ES-I3 (cell line): Measurements from ENCODE around the gene COL25A1.
"Not testable (repeated sequence)": the region's sequence is repeated elsewhere in the genome, so short reads cannot be mapped to it uniquely, and the experiment has no call there.

Source experiments
- H3K36me3 ChIP-seq: 2 replicates; pipeline ENCODE4 v1.6.1; 2013; ENCODE audit warnings: mild to moderate bottlenecking, low read length, control low read depth, moderate library complexity; ENCODE audit not compliant: insufficient read depth
- H3K4me1 ChIP-seq: 2 replicates; pipeline ENCODE4 v1.6.1; 2013; ENCODE audit warnings: mild to moderate bottlenecking, control low read depth, low read length; ENCODE audit not compliant: insufficient read depth
- H3K9ac ChIP-seq: 2 replicates; pipeline ENCODE4 v1.6.1; 2013; ENCODE audit warnings: low read depth, mild to moderate bottlenecking, low read length, moderate library complexity
- H3K9me3 ChIP-seq: 2 replicates; pipeline ENCODE4 v1.6.1; 2013; ENCODE audit warnings: mild to moderate bottlenecking, low read length, moderate library complexity; ENCODE audit not compliant: control insufficient read depth, insufficient read depth

COL25A1 gene

GRCh38 chr4:108943976-108944591, 358.4 kb downstream of the COL25A1 start:
- Histone ChIP-seq H3K36me3 (no peaks in the 10 kb centered on the region), H3K9me3 (no peaks in the 10 kb centered on the region), H3K4me1 (0 out of 2 replicates have a peak, but pooled peaks cover 9% of the 10 kb centered on the region), H3K9ac (no peak overlapping the region)

DNA sequence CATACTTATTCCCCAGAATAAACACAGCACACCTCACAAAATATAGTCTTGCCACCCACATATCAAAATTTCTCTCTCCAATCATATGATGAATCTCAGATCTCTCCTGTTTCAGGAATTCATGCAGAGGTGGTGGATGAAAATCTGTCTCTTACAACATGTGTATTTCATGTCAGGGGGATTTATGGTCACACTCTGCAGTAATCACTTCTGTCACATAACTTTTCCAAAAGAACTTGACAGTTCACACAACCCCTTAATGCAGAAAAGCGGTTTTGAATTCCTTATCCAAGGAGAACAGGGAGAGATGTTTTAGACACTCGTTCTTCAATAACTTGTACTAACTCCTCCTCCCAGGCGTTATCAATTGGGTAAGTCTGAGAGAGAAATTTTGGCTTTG, 359.1 kb downstream of the COL25A1 start:
- no peaks in the 10 kb centered on the region for H3K9me3 ChIP-seq
- no peaks in the 10 kb centered on the region for H3K36me3 ChIP-seq
- H3K4me1 ChIP-seq, result 0 out of 2 replicates have a peak, but pooled peaks cover 9% of the 10 kb centered on the region
- no peak overlapping the region for H3K9ac ChIP-seq

DNA sequence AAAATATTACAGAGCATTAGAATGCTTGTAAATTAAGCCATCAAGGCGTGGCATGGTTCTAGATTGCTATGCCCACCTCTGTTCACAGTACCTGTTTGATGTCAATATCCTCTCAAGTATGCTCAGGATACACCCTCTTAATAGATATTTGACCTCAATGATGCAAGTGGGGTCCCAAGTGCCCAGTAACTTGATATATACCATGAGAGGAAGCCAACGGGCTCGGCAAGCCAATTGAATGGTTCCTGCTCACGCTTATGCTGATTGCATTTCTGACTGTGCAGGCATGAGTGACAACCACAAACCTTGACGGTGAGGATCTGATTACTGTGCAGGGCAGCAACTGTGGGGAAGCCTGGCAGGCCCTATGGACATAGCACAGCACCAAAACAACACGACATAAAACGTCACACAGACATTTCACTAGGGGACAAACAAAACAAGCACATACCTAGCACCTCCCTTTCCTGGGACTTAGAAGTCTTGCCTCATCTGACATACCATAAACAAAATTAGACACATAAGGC, 360.5 kb downstream of the COL25A1 start:
- Histone ChIP-seq H3K9me3 (no peaks in the 10 kb centered on the region), H3K4me1 (0 out of 2 replicates have a peak, but pooled peaks cover 9% of the 10 kb centered on the region), H3K9ac (no peak overlapping the region), H3K36me3 (no peaks in the 10 kb centered on the region)

- Histone ChIP-seq H3K9me3 (no peaks in the 10 kb centered on the region), H3K9ac (no peak overlapping the region), H3K4me1 (0 out of 2 replicates have a peak, but pooled peaks cover 9% of the 10 kb centered on the region), H3K36me3 (no peaks in the 10 kb centered on the region)
Observed at GRCh38 chr4:108940634-108941033, 361.8 kb downstream of the COL25A1 start.

GRCh38 chr4:108940149-108940548, 362.3 kb downstream of the COL25A1 start:
- no peak overlapping the region for H3K9ac ChIP-seq
- no peaks in the 10 kb centered on the region for H3K36me3 ChIP-seq
- no peaks in the 10 kb centered on the region for H3K9me3 ChIP-seq
- H3K4me1 ChIP-seq, result 0 out of 2 replicates have a peak, but pooled peaks cover 9% of the 10 kb centered on the region

DNA sequence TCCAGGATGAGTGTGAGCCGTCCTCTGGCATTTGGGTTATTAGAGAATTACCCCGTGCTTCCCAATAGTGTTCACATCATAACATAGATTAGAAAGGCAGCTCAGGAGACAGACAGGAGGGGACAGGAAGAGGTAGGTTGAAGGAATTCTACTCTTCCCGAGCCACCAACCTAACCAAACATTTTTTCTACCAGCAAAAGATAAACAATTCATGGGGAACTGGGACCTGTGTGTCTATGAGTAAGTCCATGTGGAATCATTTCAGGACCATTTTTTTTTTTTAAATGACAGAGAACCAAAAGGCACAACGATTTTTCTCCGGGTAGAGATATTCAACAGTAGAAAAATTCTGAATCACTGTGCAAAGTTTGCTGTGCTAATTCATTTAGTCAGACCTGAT, 365.4 kb downstream of the COL25A1 start:
- Histone ChIP-seq H3K4me1 (0 out of 2 replicates have a peak, but pooled peaks cover 9% of the 10 kb centered on the region), H3K36me3 (no peaks in the 10 kb centered on the region), H3K9ac (no peak overlapping the region), H3K9me3 (no peaks in the 10 kb centered on the region)

- not testable (repeated sequence) for H3K9ac ChIP-seq, H3K36me3 ChIP-seq, H3K4me1 ChIP-seq, H3K9me3 ChIP-seq
Observed at GRCh38 chr4:108933925-108934324, 368.5 kb downstream of the COL25A1 start.

GRCh38 chr4:108933046-108933445, 369.4 kb downstream of the COL25A1 start:
- Histone ChIP-seq H3K9me3 (no peaks in the 10 kb centered on the region), H3K36me3 (no peaks in the 10 kb centered on the region), H3K4me1 (no peaks in the 10 kb centered on the region; the same call in 1 of the 2 replicates), H3K9ac (no peak overlapping the region)

DNA sequence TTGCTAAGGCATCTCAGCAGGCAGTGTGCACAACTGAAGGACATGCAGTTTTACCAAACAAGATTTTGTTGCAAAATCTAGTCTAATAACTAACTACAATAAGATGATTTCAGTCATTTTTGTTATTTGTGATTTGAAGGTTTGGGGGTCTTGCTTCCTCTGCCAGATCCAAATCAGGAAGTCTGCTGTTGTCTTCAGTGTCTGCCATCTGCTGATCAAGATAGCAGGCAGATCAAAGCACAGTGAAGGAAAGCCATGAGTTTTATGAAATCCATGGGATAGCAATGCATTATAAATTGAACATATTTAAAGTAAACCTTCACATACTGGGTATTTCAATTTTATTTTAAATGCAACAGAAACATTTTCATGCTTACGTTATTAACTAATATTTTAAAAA, 370.5 kb downstream of the COL25A1 start:
- Histone ChIP-seq H3K9ac (no peak overlapping the region), H3K9me3 (no peaks in the 10 kb centered on the region), H3K36me3 (no peaks in the 10 kb centered on the region), H3K4me1 (no peaks in the 10 kb centered on the region; the same call in 1 of the 2 replicates)

DNA sequence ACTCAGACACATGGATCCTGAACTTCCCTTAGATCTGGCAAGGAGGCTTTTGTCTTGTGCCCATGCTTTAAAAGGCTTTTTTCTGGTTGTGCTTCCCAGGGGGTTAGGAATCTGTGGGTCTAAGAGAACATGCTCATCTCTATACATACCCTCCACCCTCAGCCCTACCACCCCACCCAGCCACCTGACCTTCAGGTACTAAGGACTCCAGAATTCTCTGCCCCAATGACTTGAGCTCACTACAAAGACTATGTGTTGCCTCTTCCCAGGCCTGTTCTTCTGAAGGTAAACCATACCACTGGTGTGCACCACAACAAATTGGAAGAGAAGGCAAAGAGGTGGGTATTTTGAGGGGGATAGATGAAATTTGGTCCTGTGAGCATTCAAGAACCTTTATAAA, 372.3 kb downstream of the COL25A1 start:
- Histone ChIP-seq H3K4me1 (peaks cover 5% of the 10 kb centered on the region; the same call in 1 of the 2 replicates), H3K9ac (no peak overlapping the region), H3K9me3 (no peaks in the 10 kb centered on the region)

GRCh38 chr4:108926781-108927180, 375.7 kb downstream of the COL25A1 start:
- H3K9me3 ChIP-seq, result no peaks in the 10 kb centered on the region
- no peak overlapping the region for H3K9ac ChIP-seq
- peaks cover 8% of the 10 kb centered on the region; the same call in 1 of the 2 replicates for H3K4me1 ChIP-seq
- H3K36me3 ChIP-seq, result no peaks in the 10 kb centered on the region

More for the DNA sequence above, 372.3 kb downstream of the COL25A1 start:
- H3K36me3 ChIP-seq, result no peaks in the 10 kb centered on the region

DNA sequence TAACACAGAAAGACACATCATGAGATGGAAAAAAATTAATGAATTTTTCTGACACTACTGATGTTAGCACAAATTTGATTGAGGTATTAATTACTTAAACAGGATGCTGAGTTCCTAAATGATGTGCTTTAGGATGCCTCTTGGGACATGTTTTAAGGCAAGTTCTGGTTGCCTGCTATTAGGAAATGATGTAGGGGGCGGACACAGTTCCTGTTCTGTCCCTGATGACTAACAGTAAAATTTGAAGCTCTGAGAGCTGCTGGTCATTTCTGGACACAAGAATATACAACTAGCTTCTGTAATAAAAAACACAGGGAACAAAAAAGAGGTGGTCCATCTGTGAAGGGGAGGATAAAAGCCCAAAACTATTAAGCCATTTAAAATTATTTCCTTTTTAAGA, 376.4 kb downstream of the COL25A1 start:
- Histone ChIP-seq H3K9me3 (no peaks in the 10 kb centered on the region), H3K36me3 (no peaks in the 10 kb centered on the region), H3K9ac (no peak overlapping the region), H3K4me1 (peaks cover 8% of the 10 kb centered on the region; the same call in 1 of the 2 replicates)

- H3K9ac ChIP-seq, result no peak overlapping the region
- H3K4me1 ChIP-seq, result peaks cover 8% of the 10 kb centered on the region; the same call in 1 of the 2 replicates
- no peaks in the 10 kb centered on the region for H3K9me3 ChIP-seq
- no peaks in the 10 kb centered on the region for H3K36me3 ChIP-seq
Observed at GRCh38 chr4:108922191-108922590, 380.3 kb downstream of the COL25A1 start.

GRCh38 chr4:108920395-108921087, 381.9 kb downstream of the COL25A1 start:
- Histone ChIP-seq H3K9ac (no peak overlapping the region), H3K9me3 (no peaks in the 10 kb centered on the region), H3K4me1 (peaks cover 7% of the 10 kb centered on the region; the same call in 1 of the 2 replicates), H3K36me3 (no peaks in the 10 kb centered on the region)
